ENCODE results near the gene CNNM2. TPM values are rescaled to one million over a fixed set of nuclear protein-coding genes. Genes with fewer than 3 reads are reported as not detected.
"Not testable (repeated sequence)": the region's sequence is repeated elsewhere in the genome, so short reads cannot be mapped to it uniquely, and the experiment has no call there.

CNNM2 gene
- total and polyA plus RNA-seq, 4 donors, result 3.0 to 18.3 (median 7.8) TPM

- Histone ChIP-seq H3K27ac (ENCODE audit: low read depth in 1 of 2, low read length in 1 of 2) (no peak overlapping the region), H3K4me3 (no peak overlapping the region), H3K36me3 (ENCODE audit: control insufficient read depth in 4 of 4, insufficient read depth in 4 of 4, low read length in 4 of 4) (no peaks in the 10 kb centered on the region), H3K27me3 (ENCODE audit: control insufficient read depth in 3 of 3, insufficient read depth in 3 of 3, low read length in 2 of 3) (no peaks in the 10 kb centered on the region), H3K4me1 (ENCODE audit: control insufficient read depth in 5 of 5, insufficient read depth in 5 of 5, low read length in 5 of 5) (peaks cover 0 to 22% (median 4%) of the 10 kb centered on the region in 5 donors), H3K9ac (ENCODE audit: insufficient read depth in 1 of 2, low read length in 2 of 2) (no peak overlapping the region), H3K9me3 (ENCODE audit: control insufficient read depth in 4 of 4, insufficient read depth in 3 of 4, low read length in 3 of 4) (no peaks in the 10 kb centered on the region)
- no peak for TF ChIP-seq CTCF (IDR thresholded peaks at IDR 0.05; ENCODE audit: control extremely low read depth, extremely low read depth)
- no peak for ATAC-seq (ENCODE audit: insufficient read depth, low FRiP score)
- DNase-seq, result no peak
Observed at GRCh38 chr10:102967123-102967522, 49.0 kb downstream of the CNNM2 start.

GRCh38 chr10:102970562-102971340 lies 52.7 kb downstream of the CNNM2 start:
- H3K27ac ChIP-seq (ENCODE audit: low read depth in 1 of 2, low read length in 1 of 2), result no peak overlapping the region
- no peaks in the 10 kb centered on the region for H3K36me3 ChIP-seq (ENCODE audit: control insufficient read depth in 4 of 4, insufficient read depth in 4 of 4, low read length in 4 of 4)
- no peaks in the 10 kb centered on the region for H3K4me1 ChIP-seq (ENCODE audit: control insufficient read depth in 5 of 5, insufficient read depth in 5 of 5, low read length in 5 of 5)
- DNase-seq, result no peak
- H3K9me3 ChIP-seq (ENCODE audit: control insufficient read depth in 4 of 4, insufficient read depth in 3 of 4, low read length in 3 of 4), result no peaks in the 10 kb centered on the region
- H3K9ac ChIP-seq (ENCODE audit: insufficient read depth in 1 of 2, low read length in 2 of 2), result no peak overlapping the region
- H3K4me3 ChIP-seq, result no peak overlapping the region
- ATAC-seq (ENCODE audit: insufficient read depth, low FRiP score), result no peak
- no peak for TF ChIP-seq CTCF (IDR thresholded peaks at IDR 0.05; ENCODE audit: control extremely low read depth, extremely low read depth)
- 92 to 95% methylated on average over 1 of the region's 1 CpG for WGBS, 2 donors
- no peaks in the 10 kb centered on the region for H3K27me3 ChIP-seq (ENCODE audit: control insufficient read depth in 3 of 3, insufficient read depth in 3 of 3, low read length in 2 of 3)

- no peak for ATAC-seq (ENCODE audit: insufficient read depth, low FRiP score)
- Histone ChIP-seq H3K27me3 (ENCODE audit: control insufficient read depth in 3 of 3, insufficient read depth in 3 of 3, low read length in 2 of 3) (no peaks in the 10 kb centered on the region), H3K4me1 (ENCODE audit: control insufficient read depth in 5 of 5, insufficient read depth in 5 of 5, low read length in 5 of 5) (no peaks in the 10 kb centered on the region), H3K4me3 (no peak overlapping the region), H3K9me3 (ENCODE audit: control insufficient read depth in 4 of 4, insufficient read depth in 3 of 4, low read length in 3 of 4) (no peaks in the 10 kb centered on the region), H3K9ac (ENCODE audit: insufficient read depth in 1 of 2, low read length in 2 of 2) (no peak overlapping the region), H3K27ac (ENCODE audit: low read depth in 1 of 2, low read length in 1 of 2) (no peak overlapping the region), H3K36me3 (ENCODE audit: control insufficient read depth in 4 of 4, insufficient read depth in 4 of 4, low read length in 4 of 4) (no peaks in the 10 kb centered on the region)
- no peak for TF ChIP-seq CTCF (IDR thresholded peaks at IDR 0.05; ENCODE audit: control extremely low read depth, extremely low read depth)
- WGBS, 2 donors, result 76 to 81% methylated on average over 2 of the region's 2 CpGs
- no peak for DNase-seq
Observed at GRCh38 chr10:102975483-102976379, 57.6 kb downstream of the CNNM2 start.

- H3K9me3 ChIP-seq (ENCODE audit: control insufficient read depth in 4 of 4, insufficient read depth in 3 of 4, low read length in 3 of 4); H3K4me3 ChIP-seq; ATAC-seq (ENCODE audit: insufficient read depth, low FRiP score); H3K27ac ChIP-seq (ENCODE audit: low read depth in 1 of 2, low read length in 1 of 2); DNase-seq; H3K4me1 ChIP-seq (ENCODE audit: control insufficient read depth in 5 of 5, insufficient read depth in 5 of 5, low read length in 5 of 5); H3K9ac ChIP-seq (ENCODE audit: insufficient read depth in 1 of 2, low read length in 2 of 2); H3K27me3 ChIP-seq (ENCODE audit: control insufficient read depth in 3 of 3, insufficient read depth in 3 of 3, low read length in 2 of 3); H3K36me3 ChIP-seq (ENCODE audit: control insufficient read depth in 4 of 4, insufficient read depth in 4 of 4, low read length in 4 of 4): not testable (repeated sequence)
- WGBS, 2 donors, result 60 to 95% methylated on average over 3 of the region's 3 CpGs
Observed at GRCh38 chr10:102976380-102976726, 58.3 kb downstream of the CNNM2 start.
